Activated naive CD8-positive, alpha-beta T cell treated with anti-CD3 and anti-CD28 coated beads, Interleukin-2, amount 10 ng/mL, durations not matched to agents 7 days and 5 days (primary cell): Measurements from ENCODE around the gene ANO9. TPM values are rescaled to one million over a fixed set of nuclear protein-coding genes. Genes with fewer than 3 reads are reported as not detected.
A peak's percentile ranks its signal among the peaks of the same experiment; 100 is the strongest.
"Not testable (repeated sequence)": the region's sequence is repeated elsewhere in the genome, so short reads cannot be mapped to it uniquely, and the experiment has no call there.

Experiments used
- ATAC-seq: fragments of 150-1000 bp; cut with Tn5 transposase; one replicate; pipeline ENCODE4 v1.10.0; 2021; ENCODE audit warnings: low read depth, moderate library complexity
- POLR2A ChIA-PET: fragments of 350-600 bp; sonication (Branson Sonifier 250); formaldehyde crosslinking; loops from one replicate; lab custom pipeline; 2021; ENCODE audit warnings: antibody characterized with exemption; lab: Charles Lee
- DNase-seq: peaks from one replicate; pipeline ENCODE4 v3.0.0; 2021
- H3K27ac Mint-ChIP-seq: one replicate; pipeline ENCODE4 v1.8.0; 2022; ENCODE audit warnings: mild to moderate bottlenecking, mixed read lengths
- H3K27me3 Mint-ChIP-seq: one replicate; pipeline ENCODE4 v1.8.0; 2022; ENCODE audit warnings: mild to moderate bottlenecking, moderate library complexity, mixed read lengths
- H3K36me3 Mint-ChIP-seq: one replicate; pipeline ENCODE4 v1.8.0; 2021; ENCODE audit warnings: mild to moderate bottlenecking, mixed read lengths
- H3K4me1 Mint-ChIP-seq: one replicate; pipeline ENCODE4 v1.8.0; 2021; ENCODE audit warnings: mixed read lengths
- H3K4me3 Mint-ChIP-seq: one replicate; pipeline ENCODE4 v1.8.0; 2022; ENCODE audit warnings: mild to moderate bottlenecking, moderate library complexity, mixed read lengths
- H3K9me3 Mint-ChIP-seq: one replicate; pipeline ENCODE4 v1.8.0; 2021; ENCODE audit warnings: mixed read lengths
- total RNA-seq, 2 experiments: library from RNA; stranded (reverse); gene quantifications; one replicate each; pipeline ENCODE4 v1.2.3, GENCODE V29; 2021

ANO9 gene
- total RNA-seq, 2 experiments from 2014 or later, result 115 to 122 TPM

DNA sequence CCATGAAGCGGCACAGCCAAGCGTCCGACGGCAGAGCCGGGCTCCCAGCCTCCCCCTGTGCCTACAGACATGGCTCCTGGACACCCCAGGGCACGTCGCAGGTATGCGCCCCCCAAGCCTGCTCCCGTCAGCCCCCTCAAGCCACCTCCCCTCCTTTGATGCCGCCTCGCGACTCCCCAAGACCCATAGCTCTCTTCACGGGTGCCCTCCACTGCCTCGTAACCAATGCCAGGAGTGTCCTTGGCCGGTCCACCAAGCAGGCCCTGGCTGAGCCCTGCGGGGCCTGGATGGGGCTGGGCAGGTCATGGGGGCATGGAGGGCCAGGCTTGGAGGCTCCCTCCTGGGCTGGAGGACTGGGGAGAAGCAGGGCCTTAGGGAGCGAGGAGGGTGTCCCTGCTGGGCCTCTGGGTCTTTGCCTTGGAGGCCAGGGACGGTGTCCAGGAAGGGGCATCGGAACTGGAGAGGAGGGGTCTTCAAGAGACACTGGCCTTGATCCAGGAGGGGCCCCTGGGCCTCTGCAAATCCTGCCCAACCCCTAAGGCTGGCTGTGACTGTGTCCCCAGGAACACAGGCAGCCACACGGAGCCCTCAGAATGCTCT lies 9.2 kb downstream of the ANO9 start:
- Mint-ChIP-seq H3K27me3 (no peaks in the 10 kb centered on the region), H3K4me3 (no peak overlapping the region), H3K9me3 (no peaks in the 10 kb centered on the region), H3K4me1 (peaks cover 8% of the 10 kb centered on the region), H3K27ac (no peak overlapping the region), H3K36me3 (peaks cover 12% of the 10 kb centered on the region)
- POLR2A ChIA-PET, result no interaction called here
- no peak for ATAC-seq
- DNase-seq, result no peak

DNA sequence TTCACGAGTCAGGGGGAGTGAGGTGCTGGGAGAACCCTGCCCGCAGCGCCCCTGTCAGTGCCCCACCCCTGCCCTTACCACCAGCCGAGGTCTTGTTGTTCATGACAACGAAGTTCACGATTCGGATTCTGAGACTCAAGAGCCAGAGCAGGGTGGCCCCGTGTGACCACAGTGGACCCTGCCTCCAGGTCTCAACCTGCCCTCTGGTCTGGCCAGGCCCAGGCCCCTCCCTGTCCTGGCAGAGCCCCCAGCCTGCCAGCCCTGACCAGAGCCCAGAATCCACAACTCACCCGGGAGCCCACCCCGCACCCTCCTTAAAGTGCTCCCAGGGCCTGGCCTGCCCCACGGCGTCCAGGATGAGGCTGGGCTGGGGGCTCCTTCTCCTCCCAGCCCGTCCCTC lies 9.9 kb downstream of the ANO9 start:
- no peaks in the 10 kb centered on the region for H3K9me3 Mint-ChIP-seq
- peaks cover 3% of the 10 kb centered on the region for H3K4me1 Mint-ChIP-seq
- no peak overlapping the region for H3K4me3 Mint-ChIP-seq
- no peak for DNase-seq
- no peak for ATAC-seq
- H3K27me3 Mint-ChIP-seq, result no peaks in the 10 kb centered on the region
- peaks cover 13% of the 10 kb centered on the region for H3K36me3 Mint-ChIP-seq
- no peak overlapping the region for H3K27ac Mint-ChIP-seq
- POLR2A ChIA-PET, result no interaction called here

DNA sequence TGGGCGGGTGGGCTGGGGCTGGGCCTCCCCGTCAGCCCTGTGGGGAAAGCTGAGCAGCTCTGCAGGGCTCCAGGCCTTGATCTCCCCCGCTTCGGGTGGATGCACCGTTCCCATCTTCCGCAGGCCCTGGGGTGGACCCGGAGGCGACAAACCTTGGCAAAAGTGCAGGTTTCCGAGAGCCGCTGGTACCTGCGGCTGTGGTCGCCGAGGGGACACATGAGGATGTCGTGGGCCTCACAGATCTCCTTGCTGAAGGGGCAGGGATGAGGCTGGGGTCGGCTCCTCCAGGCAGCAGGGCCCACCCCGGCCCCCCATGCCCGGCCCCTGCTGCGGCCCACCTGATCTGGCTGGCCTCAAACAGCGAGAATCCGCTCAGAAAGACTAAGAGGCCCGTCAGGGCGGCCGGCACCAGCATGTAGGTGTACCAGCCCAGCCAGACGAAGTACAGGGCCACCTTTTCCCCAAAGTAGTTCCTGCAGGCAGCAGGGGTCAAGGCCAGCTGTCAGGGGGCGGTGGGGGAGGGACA lies 11.8 kb downstream of the ANO9 start:
- POLR2A ChIA-PET, result no interaction called here
- no peak overlapping the region for H3K4me3 Mint-ChIP-seq
- no peaks in the 10 kb centered on the region for H3K4me1 Mint-ChIP-seq
- no peak overlapping the region for H3K27ac Mint-ChIP-seq
- DNase-seq, result no peak
- H3K36me3 Mint-ChIP-seq, result peaks cover 16% of the 10 kb centered on the region
- no peaks in the 10 kb centered on the region for H3K27me3 Mint-ChIP-seq
- no peaks in the 10 kb centered on the region for H3K9me3 Mint-ChIP-seq
- ATAC-seq, result no peak

DNA sequence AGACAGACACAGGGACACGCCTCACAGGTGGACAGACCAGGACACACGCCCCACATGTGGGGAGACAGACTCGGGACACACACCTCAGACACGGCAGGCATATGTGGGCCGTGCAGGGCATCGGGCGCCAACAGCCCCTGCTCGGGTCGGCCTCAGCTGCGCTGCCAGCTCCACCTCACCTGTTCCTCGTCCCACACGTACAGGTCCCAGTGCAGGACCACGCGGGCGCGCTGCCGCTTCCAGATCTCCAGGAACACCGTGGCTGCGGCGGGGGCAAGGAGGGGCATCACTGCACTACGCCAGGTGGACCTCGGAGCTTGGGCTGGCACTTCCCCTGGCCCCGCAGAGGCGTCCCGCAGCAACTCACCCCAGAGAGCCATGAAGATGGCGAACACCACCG lies 12.4 kb downstream of the ANO9 start:
- no peak overlapping the region for H3K4me3 Mint-ChIP-seq
- DNase-seq (no peak), ATAC-seq (no peak)
- H3K36me3 Mint-ChIP-seq, result peaks cover 20% of the 10 kb centered on the region
- H3K4me1 Mint-ChIP-seq, result peaks cover 2% of the 10 kb centered on the region
- no peaks in the 10 kb centered on the region for H3K9me3 Mint-ChIP-seq
- no peaks in the 10 kb centered on the region for H3K27me3 Mint-ChIP-seq
- no peak overlapping the region for H3K27ac Mint-ChIP-seq
- POLR2A ChIA-PET, result no interaction called here

DNA sequence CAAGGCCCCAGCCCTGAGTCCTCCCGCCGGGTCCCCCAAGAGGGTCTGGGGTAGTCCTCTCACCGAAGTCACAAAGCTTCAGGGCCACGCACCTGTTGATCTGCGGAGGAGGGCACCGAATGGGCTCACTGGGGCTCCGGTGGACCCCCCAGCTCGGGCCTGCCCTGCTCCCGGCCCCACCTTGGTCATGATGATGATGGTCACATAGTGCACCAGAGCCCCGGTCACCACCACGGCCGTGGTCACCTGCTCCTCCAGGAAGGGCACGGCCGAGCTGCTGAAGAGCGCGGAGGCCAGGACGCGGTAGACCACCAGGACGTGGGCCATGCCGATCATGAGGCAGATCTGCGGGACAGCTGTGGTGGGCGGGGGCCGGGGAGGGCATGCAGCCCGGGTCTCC lies 13.5 kb downstream of the ANO9 start:
- ATAC-seq, result no peak
- H3K27me3 Mint-ChIP-seq, result no peaks in the 10 kb centered on the region
- no peak overlapping the region for H3K4me3 Mint-ChIP-seq
- POLR2A ChIA-PET, result interaction anchor here (0.6 kb wide), 1 partner anchor 264 kb away, joined by 4 read pairs; no protein-coding TSS in a partner anchor
- H3K9me3 Mint-ChIP-seq, result no peaks in the 10 kb centered on the region
- no peak overlapping the region for H3K27ac Mint-ChIP-seq
- peaks cover 23% of the 10 kb centered on the region for H3K36me3 Mint-ChIP-seq
- H3K4me1 Mint-ChIP-seq, result peaks cover 2% of the 10 kb centered on the region
- DNase-seq, result no peak

DNA sequence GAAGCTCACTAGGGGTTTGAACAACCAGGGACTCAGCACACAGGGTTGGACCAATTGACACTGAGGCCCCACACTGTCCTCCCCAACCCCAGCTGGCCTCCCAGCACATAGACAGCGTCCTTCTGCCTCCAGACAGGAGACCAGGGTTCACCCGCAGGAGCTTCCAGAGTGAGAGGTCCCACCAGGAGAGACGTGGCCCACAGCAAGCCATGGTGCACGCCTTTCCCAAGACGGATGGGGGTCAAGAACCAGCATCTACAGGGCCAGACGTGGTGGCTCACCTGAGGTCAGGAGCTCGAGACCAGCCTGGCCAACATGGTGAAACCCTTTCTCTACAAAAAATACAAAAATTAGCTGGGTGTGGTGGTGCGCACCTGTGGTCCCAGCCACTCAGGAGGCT lies 15.0 kb downstream of the ANO9 start:
- no peak overlapping the region for H3K27ac Mint-ChIP-seq
- POLR2A ChIA-PET, result interaction anchor here (2.7 kb wide), 1 partner anchor 11 kb away, joined by 7 read pairs; no protein-coding TSS in a partner anchor
- H3K9me3 Mint-ChIP-seq, result no peaks in the 10 kb centered on the region
- H3K4me3 Mint-ChIP-seq, result no peak overlapping the region
- DNase-seq (peak; percentile 12), ATAC-seq (no peak)
- no peaks in the 10 kb centered on the region for H3K27me3 Mint-ChIP-seq
- H3K4me1 Mint-ChIP-seq, result peaks cover 2% of the 10 kb centered on the region
- H3K36me3 Mint-ChIP-seq, result peaks cover 22% of the 10 kb centered on the region

DNA sequence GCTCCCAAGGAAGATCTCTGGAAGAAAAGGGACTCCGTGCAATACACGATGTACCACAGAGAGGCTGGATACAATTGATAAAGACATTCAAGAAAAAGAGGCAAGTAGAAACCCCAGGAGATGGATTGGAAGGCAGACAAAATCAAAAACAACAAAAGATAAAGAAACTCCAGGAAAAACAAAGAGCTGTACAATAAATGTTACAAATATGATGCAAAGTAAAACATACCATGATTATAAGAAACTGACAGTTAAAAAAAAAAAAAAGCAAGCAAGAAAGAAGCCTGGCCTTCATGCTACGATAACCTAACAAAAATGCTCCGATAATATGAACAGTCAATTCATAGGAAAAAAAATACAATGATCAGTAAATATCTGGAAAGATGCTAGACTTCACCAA lies 16.5 kb downstream of the ANO9 start:
- Mint-ChIP-seq H3K27ac (no peak overlapping the region), H3K4me3 (no peak overlapping the region), H3K9me3 (no peaks in the 10 kb centered on the region), H3K27me3 (no peaks in the 10 kb centered on the region), H3K4me1 (peaks cover 2% of the 10 kb centered on the region), H3K36me3 (peaks cover 22% of the 10 kb centered on the region)
- ATAC-seq (no peak), DNase-seq (no peak)
- POLR2A ChIA-PET, result interaction anchor here (0.7 to 2.7 kb wide), 2 partner anchors 9 to 313 kb away, joined by 3 to 7 read pairs; no protein-coding TSS in a partner anchor

DNA sequence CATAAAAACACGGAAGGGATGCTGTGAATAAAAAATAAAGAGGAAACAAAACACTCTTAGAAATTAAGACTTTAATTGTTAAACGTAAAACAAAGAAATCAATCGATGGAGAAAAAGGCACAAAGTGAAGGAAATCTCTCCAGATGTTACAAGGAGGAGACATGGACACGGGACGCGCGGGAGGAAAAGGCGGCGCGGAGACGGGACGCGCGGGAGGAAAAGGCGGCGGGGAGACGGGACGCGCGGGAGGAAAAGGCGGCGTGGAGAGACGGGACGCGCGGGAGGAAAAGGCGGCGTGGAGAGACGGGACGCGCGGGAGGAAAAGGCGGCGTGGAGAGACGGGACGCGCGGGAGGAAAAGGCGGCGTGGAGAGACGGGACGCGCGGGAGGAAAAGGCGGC lies 17.0 kb downstream of the ANO9 start:
- H3K36me3 Mint-ChIP-seq, result peaks cover 22% of the 10 kb centered on the region
- not testable (repeated sequence) for ATAC-seq, DNase-seq, H3K9me3 Mint-ChIP-seq, H3K4me3 Mint-ChIP-seq, H3K27ac Mint-ChIP-seq, H3K4me1 Mint-ChIP-seq, H3K27me3 Mint-ChIP-seq
- POLR2A ChIA-PET, result interaction anchor here (0.7 kb wide), 1 partner anchor 313 kb away, joined by 3 read pairs; no protein-coding TSS in a partner anchor

DNA sequence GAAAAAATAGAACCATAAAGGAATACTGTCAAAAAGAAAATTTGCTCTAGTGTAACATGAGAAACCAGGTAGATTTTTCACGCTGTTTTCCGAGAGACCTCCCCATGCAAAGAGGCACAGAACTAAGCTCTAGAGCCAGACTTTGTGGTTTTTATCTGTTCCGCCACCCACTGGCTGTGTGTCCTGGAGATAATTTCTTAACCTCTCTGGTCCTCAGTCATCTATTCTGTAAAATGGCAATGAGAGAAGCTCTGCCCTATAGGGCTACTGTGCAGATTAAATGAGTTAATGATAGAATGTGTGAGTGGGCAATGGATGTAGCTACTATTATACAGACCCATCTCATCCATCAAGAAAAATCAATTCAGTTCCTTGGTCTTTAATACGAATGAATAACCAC lies 17.6 kb downstream of the ANO9 start:
- H3K27ac Mint-ChIP-seq, result no peak overlapping the region

DNA sequence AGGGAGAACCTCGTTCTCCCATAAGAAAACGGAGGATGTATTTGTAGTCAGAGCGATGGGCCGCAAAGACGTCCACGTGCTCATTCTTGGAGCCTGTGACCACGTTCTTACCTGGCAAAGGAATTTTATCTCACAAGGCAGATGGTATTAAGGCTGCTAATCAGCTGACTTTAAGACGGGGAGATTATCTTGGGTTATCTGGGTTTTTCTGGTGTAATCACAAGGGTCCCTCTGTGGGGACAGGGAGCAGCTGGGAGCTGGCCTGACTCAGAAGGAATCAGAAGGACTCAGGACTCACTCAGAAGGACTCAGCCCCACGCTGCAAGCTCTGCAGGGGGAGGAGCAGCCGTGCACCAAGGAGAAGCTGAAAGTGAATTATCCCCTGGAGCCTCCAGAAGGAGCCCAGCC lies 19.6 kb downstream of the ANO9 start:
- Mint-ChIP-seq H3K9me3 (no peaks in the 10 kb centered on the region), H3K4me1 (peaks cover 2% of the 10 kb centered on the region), H3K4me3 (no peak overlapping the region), H3K27me3 (no peaks in the 10 kb centered on the region), H3K36me3 (peaks cover 13% of the 10 kb centered on the region), H3K27ac (no peak overlapping the region)
- ATAC-seq (no peak), DNase-seq (no peak)
- POLR2A ChIA-PET, result interaction anchor here (1.0 kb wide), 1 partner anchor 16 kb away, joined by 5 read pairs; no protein-coding TSS in a partner anchor

More for the DNA sequence above, 17.6 kb downstream of the ANO9 start:
- H3K27me3 Mint-ChIP-seq, result no peaks in the 10 kb centered on the region
- no peak for ATAC-seq
- POLR2A ChIA-PET, result no interaction called here
- no peak for DNase-seq
- peaks cover 21% of the 10 kb centered on the region for H3K36me3 Mint-ChIP-seq
- H3K4me3 Mint-ChIP-seq, result no peak overlapping the region
- H3K4me1 Mint-ChIP-seq, result peaks cover 2% of the 10 kb centered on the region
- no peaks in the 10 kb centered on the region for H3K9me3 Mint-ChIP-seq

DNA sequence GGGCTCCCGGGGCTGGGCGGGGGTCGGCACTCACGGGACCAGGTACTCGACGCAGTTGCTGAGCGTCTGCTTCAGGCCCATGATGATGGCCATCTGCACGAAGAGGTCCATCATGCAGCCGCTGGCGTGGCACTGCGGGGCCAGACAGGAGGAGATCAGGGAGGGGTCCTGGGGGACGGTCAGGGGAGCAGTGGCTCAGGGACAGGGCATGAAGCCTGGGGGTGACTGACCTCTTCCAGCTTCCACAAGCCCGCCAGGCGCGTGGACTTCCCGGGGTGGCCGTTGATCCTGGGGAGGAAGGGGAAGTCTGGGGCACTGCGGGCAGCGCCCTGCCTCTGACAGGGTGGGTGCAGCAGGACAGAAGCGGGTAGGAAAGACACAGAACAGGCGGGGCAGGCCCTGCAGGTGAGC lies 20.9 kb downstream of the ANO9 start:
- no peak overlapping the region for H3K4me3 Mint-ChIP-seq
- ATAC-seq (no peak), DNase-seq (peak; percentile 32)
- H3K36me3 Mint-ChIP-seq, result peaks cover 13% of the 10 kb centered on the region
- no peaks in the 10 kb centered on the region for H3K27me3 Mint-ChIP-seq
- POLR2A ChIA-PET, result no interaction called here
- no peak overlapping the region for H3K27ac Mint-ChIP-seq
- H3K9me3 Mint-ChIP-seq, result no peaks in the 10 kb centered on the region
- H3K4me1 Mint-ChIP-seq, result peaks cover 4% of the 10 kb centered on the region

DNA sequence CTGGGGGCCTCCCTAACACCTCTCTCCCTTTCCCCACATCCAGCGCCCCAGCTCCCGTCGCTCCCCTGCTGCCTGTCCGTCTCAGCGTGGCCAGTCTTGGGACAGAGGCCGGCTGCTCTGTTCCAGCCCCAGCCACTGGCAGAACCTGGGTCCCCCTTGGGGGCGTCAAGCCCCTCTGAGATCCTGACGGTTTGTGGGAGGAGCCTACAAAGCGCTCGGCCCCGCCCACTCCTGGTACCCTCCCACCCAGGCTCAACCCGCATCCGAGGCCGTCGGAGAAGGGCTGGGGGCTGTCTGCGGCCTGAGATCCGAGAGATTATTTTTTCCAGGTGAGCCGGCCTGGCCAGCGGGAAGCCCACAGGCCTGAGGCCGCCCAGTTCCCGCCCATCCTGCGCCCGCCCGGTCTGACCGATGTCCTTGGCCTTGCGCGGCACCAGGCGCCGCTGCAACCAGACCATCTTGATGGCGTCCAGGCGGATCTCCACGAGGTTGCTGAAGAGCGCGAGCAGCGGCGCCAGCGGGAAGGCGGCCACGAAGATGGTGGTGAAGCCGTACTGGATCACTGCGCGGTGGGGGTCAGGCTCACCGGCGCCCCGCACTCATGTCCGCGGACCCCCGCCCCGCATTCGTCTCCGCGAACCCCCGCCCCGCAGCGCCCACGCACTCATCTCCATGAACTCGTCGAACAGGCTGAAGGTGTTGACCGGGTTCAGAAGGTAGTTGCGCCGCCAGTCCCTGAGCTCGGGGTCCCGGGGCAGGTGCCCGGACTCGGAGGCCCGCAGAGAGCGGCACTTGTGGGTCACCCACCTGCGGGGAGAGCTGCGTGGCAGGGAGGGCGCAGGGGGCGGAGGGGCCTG lies 21.5 kb downstream of the ANO9 start:
- DNase-seq (no peak), ATAC-seq (no peak)
- H3K4me3 Mint-ChIP-seq, result no peak overlapping the region
- peaks cover 4% of the 10 kb centered on the region for H3K4me1 Mint-ChIP-seq
- POLR2A ChIA-PET, result no interaction called here
- H3K9me3 Mint-ChIP-seq, result no peaks in the 10 kb centered on the region
- no peaks in the 10 kb centered on the region for H3K27me3 Mint-ChIP-seq
- peaks cover 12% of the 10 kb centered on the region for H3K36me3 Mint-ChIP-seq
- no peak overlapping the region for H3K27ac Mint-ChIP-seq

DNA sequence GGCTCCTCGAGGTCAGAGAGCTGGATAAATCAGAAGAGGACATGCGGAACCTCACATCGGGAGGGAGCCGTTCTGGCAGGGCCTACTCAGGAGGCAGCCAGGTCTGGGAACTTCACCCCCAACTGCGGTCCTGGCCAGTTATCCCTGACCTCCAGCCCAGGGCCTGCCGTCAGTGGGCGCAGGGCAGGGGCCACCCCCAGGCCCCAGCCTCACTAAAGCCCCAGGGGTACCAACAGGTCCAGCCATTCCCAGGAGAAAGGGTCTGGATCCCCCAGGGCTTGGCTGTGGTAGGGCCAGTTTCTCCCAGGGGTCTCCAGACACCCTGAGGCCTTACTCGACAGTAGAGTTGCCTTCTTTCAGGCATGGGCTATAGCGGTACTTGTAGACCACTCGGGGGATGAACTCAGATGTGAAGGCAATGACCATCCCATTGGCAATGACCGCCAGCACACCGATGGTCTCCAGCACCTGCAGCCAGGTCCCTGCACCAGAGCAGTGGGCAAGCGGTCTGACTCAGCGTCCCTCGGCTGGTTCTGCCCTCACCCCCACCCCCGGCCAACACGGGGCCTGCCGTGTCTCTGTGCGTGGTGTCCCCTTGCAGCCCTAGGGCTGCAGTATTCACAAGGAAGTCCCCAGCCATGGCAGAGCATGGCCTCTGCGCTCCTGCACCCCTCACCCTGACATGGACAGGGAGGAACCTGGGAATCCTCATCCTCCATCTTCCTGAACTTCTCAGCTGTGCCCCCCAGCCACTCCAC lies 22.4 kb downstream of the ANO9 start:
- Mint-ChIP-seq H3K4me1 (peaks cover 7% of the 10 kb centered on the region), H3K27me3 (no peaks in the 10 kb centered on the region), H3K9me3 (no peaks in the 10 kb centered on the region), H3K36me3 (peaks cover 8% of the 10 kb centered on the region), H3K27ac (no peak overlapping the region), H3K4me3 (no peak overlapping the region)
- ATAC-seq, result no peak
- POLR2A ChIA-PET, result interaction anchor here (0.6 to 6.0 kb wide), 2 partner anchors 29 to 212 kb away, joined by 3 to 118 read pairs; partner anchors contain the start of genes BET1L, PTDSS2 and RIC8A
- DNase-seq, result peak; percentile 31
